GM19455 (cell line): ENCODE data around the gene CEP350.
"Not testable (repeated sequence)": the region's sequence is repeated elsewhere in the genome, so short reads cannot be mapped to it uniquely, and the experiment has no call there.

Experiments used
- ATAC-seq: cut with Tn5 transposase; IDR thresholded peaks from one replicate; pipeline ENCODE4 v1.9.1; 2021; ENCODE audit not compliant: unreplicated experiment

CEP350 gene

GRCh38 chr1:180112984-180113647 is 158.5 kb downstream of the CEP350 start:
- no peak for ATAC-seq

DNA sequence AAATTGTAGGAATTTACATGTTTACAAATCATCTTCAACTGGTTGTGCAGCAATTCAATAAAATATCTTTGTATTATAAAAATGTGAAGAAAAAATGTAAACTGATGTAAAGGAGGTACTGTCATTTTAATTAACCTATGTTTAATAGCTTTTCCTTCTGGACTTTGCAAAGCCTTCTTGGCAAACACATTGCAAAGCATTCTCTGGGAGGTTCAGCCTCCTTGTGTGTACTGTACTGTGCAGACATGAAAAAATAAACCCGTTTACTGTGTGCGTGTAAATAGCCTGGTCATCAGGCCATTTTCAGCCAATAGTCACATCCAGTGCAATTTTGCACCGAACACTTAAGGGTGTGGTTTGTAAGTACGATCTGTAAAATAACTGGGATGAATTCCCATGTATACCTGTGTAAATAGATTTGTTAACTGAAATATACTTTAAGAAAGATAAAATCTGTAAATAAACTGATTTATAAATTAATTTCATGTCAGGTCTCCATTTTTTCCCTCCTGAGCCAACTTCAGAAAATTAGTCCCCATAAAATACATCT is 159.9 kb downstream of the CEP350 start:
- ATAC-seq = no peak

DNA sequence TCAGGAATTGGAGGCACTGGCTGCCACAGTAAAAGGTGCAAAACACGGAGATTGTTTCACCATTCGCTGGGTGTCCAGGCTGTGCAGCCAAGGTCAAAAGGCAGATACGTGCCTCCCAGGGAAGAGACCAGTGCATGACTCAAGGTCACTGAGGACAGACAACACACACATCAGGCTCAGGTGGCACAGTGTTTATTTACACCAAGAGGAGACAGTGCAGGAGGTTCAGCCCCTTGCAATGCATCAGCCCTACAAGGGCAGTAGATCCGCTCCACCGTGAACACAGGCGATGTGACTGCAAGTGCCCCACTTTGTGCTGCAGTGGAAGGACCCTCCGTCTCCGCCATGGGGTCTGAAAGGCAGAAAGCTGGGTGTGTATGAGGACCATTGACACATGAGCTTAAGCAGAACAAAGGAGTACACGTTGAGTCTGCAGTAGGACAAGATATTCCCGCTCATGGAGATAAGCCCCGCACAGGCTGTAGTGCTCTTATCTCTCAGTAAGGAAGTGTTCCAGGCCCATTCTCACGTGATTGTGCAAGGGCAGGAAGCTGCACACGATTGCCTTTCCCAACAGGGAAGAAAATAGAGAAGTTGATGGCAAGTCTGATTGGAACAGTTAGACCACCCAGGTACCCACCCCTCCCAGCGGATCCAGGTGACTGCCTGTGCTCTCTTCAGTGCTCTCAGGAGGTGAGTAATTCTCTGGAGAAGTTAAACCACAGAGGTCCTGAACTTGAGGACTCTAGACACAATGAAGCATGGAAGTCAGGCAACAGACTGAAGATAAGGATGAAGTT is 162.6 kb downstream of the CEP350 start:
- ATAC-seq = no peak

DNA sequence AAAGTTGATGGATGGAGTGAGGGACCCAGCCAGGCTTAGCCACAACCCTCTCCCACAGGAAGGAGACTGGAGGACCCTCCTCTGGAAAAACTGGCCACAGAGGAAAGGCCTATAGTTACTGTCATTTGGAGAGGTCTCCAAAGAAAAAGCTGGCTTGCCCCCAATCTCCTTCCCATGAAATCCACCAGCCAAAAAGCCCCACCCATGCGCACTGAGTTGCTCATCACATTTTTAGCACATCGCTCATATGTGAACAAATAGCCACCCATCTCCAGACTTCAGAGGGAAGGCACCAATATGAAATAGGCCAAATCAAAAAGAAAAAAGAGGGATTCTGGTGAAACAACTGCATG is 163.1 kb downstream of the CEP350 start:
- ATAC-seq = no peak

DNA sequence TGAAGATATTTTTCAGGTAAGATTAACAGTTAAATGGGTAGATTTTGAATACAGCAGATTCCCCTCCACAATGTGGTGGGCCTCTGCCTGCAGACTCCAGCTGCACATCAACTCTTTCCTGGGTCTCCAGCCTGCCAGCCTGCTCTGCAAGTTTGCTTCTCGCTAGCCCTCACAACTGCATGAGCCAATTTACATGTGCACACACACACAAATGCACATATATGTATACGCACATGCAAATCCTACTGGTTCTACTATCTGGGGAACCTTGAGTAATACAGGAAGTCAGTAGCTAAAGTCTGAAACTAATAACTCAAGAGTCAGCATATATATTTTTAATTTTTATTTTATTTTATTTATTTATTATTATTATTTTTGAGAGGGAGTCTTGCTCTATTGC is 165.2 kb downstream of the CEP350 start:
- ATAC-seq = no peak

- no peak for ATAC-seq
Measured at GRCh38 chr1:180123463-180123936, 168.9 kb downstream of the CEP350 start.

DNA sequence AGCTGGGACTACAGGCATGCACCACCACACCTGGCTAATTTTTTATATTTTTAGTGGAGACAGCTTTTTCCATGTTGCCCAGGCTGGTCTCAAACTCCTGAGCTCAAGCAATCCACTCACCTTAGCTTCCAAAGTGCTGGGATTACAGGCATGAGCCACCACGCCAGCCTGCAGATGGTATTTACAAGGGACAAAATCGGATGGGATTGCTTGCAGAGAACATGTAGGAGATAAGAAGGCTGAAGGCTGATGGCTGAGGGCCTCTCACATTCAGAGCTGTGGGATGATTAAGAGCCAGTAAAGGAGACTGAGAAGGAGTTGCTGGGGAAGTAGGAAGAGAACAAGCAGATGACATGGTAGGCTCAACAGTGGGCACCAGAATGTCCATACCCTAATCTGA is 176.0 kb downstream of the CEP350 start:
- ATAC-seq = no peak

DNA sequence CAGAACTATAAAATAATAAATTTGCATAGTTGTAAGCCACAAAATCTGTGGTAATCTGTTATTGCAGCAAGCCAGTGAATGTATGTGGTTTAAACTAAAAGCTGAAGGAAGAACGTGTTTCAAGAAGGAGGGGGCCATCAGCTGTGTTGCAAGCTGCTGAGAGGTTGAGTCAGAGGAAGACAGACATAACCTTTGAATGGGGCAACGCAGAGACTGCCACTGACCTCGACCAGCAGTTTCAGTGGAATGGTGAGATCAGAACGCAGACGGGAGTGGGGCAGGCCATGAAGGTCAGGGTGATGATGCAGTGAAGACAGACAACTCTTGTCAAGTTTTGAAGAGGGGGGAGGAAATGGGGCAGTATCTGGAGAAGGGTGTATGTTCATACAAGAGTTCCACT is 176.9 kb downstream of the CEP350 start:
- no peak for ATAC-seq

DNA sequence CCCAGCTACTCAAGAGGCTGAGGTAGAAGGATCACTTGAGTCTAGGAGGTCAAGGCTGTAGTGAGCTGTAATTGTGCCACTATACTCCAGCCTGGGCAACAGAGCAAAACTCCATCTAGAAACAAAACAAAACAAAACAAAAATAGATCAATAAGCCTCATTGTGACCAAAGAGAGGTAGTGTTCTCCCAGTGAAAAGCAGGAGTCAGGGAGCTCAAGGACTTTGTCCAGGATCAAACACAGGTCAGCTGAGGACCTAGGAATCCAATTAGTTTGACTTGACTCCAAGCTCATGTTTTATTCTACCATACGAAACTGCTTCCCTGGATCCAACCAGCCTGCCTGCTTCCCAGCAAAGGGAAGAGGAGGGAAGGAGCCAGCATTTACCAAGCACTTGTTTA is 178.6 kb downstream of the CEP350 start:
- no peak for ATAC-seq

GRCh38 chr1:180133688-180134087 is 179.1 kb downstream of the CEP350 start:
- ATAC-seq = not testable (repeated sequence)

DNA sequence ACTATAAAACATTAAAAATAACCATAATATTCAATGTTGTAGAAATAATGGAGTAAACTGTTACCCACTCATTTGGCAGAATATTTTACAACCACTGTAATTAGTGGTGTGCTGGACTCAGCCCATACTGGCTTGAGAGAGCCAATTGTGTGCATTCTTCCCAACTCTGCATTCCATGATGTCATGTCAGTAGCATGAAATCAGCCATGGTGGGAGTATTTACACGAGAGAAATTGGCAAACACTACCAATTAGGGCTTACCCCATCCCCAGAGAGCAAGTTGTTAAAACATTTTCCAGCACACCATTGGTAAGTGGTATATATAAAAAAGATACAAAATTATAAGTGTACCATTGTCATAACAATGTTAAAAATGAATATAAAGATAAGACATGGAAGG is 180.9 kb downstream of the CEP350 start:
- no peak for ATAC-seq

DNA sequence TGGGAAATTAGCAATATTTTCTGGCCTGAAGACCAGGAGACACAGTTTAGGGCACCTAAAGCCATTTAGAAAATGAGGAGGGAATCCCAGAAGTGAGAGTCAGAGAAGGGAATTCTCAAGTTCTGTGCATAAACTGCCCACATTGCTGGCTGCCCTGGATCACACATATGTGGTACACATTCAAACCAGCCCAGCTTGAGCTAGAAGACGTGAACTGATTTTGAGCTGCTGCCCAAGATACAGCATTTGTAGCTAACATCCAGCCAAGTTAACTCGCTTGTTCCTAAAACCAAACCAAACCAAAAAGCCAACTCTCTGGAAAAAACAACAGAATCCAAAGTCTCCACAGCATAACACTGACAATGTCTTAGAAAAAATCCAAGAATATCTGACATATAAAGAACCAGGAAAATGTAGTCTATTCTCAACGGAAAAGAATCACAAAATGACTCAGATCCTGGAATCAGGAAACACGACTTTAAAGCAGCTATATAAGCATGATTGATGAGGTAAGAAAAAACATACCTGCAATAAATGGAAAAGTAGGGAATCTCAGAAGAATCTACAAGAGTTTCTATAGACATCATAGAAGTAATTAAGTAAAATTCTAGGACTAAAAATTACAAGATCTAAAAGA is 181.8 kb downstream of the CEP350 start:
- ATAC-seq = no peak

DNA sequence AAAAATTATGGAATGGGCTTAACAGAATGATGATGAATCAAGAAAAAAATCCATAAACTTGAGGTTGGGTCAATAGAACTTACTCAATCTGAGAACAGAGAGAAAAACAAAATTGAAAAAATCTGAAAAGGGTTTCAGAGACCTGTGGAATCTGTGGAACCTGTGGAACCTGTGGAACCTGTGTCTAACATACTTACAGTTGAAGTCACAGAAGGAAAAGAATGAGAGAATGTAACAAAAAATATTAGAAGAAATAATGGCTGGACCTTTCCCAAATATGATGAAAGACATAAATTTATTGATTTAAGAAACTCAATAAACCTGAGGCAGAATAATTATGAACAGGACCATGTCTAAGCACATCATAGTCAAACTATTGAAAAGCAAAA is 182.4 kb downstream of the CEP350 start:
- no peak for ATAC-seq

- no peak for ATAC-seq
Measured at GRCh38 chr1:180137776-180138175, 183.2 kb downstream of the CEP350 start.

GRCh38 chr1:180141381-180141934 is 186.8 kb downstream of the CEP350 start:
- ATAC-seq = no peak

GRCh38 chr1:180143359-180143758 is 188.7 kb downstream of the CEP350 start:
- ATAC-seq = no peak

DNA sequence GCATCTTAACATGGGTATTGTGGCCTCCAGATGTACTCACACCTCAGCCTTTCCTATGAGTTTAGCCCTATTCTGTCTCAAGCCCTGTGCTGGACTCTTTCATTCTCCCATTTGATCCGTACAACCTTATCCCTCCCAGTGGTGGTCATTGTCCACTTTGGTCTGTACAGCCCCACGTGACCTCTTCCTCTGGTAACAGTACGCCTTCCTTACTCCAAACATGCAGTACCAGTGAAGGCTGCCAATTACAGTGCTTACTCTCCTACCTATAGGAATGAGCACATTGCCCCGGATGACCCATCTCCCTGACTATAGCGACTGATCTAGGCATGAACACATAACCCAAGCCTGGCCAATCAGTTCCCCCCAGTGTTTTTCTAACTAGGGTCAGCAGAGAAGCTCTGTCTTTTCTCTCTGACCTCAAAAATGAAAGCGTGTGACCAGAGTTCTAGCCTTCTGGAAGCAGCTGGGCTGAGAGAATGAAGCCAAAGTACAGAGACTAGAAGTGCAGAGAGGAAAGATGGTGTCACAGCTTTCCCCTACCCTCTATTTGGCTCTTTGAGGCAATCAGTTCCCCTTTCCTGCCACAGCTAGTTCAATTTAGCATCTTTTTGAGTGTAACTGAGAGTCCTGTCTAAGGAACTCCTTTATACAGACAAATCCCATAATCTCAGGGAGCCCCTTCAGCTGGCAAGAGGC is 190.2 kb downstream of the CEP350 start:
- ATAC-seq = no peak

DNA sequence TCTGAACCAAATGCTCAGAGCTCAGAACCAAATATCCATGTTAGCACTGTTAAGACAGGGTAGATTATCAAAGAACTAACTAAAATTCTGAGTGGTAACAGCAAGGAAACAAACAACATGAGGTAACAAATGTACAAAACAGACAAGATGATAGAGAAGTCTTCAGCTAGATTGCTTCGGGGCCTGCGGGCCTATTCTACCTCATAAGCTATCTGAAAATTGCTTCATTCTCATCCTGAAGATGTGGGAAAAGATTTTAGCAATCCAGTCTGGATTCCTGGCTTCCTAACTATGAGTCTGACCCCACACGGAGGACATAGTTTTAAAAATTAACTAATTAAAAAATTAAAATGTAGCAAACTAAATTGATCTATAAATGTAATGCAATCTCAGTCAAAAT is 190.8 kb downstream of the CEP350 start:
- no peak for ATAC-seq

- no peak for ATAC-seq
Measured at GRCh38 chr1:180150982-180151381, 196.4 kb downstream of the CEP350 start.

- ATAC-seq = no peak
Measured at GRCh38 chr1:180151508-180151907, 196.9 kb downstream of the CEP350 start.

- no peak for ATAC-seq
Measured at GRCh38 chr1:180152588-180152987, 198.0 kb downstream of the CEP350 start.
